ENCODE results near the gene ATP11B. TPM values are rescaled to one million over a fixed set of nuclear protein-coding genes. Genes with fewer than 3 reads are reported as not detected.

ATP11B gene
- total and polyA plus RNA-seq, 2 experiments from 2014 or later: 19.8 to 60.5 TPM

DNA sequence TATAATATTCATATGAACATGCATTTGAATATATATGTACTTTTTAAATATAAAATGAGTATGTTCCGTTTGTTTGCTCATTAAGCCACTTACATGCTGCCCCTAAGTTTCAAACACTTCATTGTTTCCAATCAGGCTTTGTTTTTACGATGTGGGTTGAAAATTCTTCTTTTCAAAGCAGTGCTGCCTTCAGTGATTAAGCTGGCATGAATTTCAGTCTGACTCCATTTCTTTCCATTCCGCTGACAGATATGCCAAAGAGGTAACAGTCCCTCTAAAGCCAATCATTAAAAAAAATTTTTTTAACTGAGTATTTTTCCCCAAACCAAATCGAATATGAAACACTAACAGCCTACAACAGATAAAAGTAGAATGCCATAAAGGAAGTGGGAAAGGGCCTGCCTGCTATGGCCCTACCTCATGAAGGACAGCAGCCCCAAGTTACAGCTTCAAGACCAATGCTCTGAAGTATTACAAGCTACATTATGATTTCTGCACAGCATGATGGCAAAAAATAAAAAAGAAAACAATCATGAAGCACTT is 147.0 kb downstream of the ATP11B start:
- no peaks in the 10 kb centered on the region for H4K20me1 ChIP-seq (ENCODE audit: insufficient read depth, poor library complexity, severe bottlenecking)
- no peaks in the 10 kb centered on the region for H3K9me2 ChIP-seq (replicated peaks; ENCODE audit: insufficient read depth)
- H3K4me3 ChIP-seq: no peak overlapping the region
- TF ChIP-seq, protein P1, sequence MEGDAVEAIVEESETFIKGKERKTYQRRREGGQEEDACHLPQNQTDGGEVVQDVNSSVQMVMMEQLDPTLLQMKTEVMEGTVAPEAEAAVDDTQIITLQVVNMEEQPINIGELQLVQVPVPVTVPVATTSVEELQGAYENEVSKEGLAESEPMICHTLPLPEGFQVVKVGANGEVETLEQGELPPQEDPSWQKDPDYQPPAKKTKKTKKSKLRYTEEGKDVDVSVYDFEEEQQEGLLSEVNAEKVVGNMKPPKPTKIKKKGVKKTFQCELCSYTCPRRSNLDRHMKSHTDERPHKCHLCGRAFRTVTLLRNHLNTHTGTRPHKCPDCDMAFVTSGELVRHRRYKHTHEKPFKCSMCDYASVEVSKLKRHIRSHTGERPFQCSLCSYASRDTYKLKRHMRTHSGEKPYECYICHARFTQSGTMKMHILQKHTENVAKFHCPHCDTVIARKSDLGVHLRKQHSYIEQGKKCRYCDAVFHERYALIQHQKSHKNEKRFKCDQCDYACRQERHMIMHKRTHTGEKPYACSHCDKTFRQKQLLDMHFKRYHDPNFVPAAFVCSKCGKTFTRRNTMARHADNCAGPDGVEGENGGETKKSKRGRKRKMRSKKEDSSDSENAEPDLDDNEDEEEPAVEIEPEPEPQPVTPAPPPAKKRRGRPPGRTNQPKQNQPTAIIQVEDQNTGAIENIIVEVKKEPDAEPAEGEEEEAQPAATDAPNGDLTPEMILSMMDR (IDR thresholded peaks at IDR 0.05; ENCODE audit: poor library complexity): no peak
- TF ChIP-seq EZH2phosphoT487 (IDR thresholded peaks at IDR 0.05; ENCODE audit: low read depth, severe bottlenecking, unreplicated experiment) (no peak), EZH2 (IDR thresholded peaks at IDR 0.05; ENCODE audit: borderline replicate concordance) (no peak)
- no peak overlapping the region for H3K27ac ChIP-seq
- H3K4me1 ChIP-seq (ENCODE audit: insufficient read depth): no peaks in the 10 kb centered on the region
- no peak for DNase-seq (ENCODE audit: low spot score)
- H3K4me2 ChIP-seq: no peak overlapping the region
- H3K79me2 ChIP-seq: no peaks in the 10 kb centered on the region
- H2AFZ ChIP-seq: no peak overlapping the region
- 83% methylated on average over 4 of the region's 4 CpGs for WGBS (ENCODE audit: low lambda C conversion rate, missing lambda C conversion rate)
- H3K36me3 ChIP-seq (replicated peaks; ENCODE audit: insufficient read depth, low read depth): no peaks in the 10 kb centered on the region
- no peaks in the 10 kb centered on the region for H3K9me3 ChIP-seq (ENCODE audit: low read depth)
- no peaks in the 10 kb centered on the region for H3K27me3 ChIP-seq

DNA sequence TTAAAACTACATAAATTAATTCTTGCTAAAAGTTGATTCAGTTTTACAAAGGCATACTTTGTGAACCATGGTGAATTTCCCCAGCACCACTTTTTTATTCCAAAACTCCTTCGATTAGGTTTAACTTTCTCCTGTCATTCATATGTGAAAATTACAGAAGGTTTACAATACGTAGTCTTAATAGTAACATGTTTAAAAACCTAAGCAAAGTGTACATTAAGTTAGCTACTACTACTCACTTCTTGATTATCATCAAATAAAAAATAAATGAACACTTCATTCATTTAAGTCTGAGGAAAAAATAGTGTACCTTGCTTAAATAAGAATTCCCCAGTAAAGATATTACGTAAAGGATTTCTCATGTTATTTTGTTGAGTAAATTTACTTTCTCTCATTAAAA is 148.4 kb downstream of the ATP11B start:
- no peak overlapping the region for H3K27ac ChIP-seq
- no peak overlapping the region for H2AFZ ChIP-seq
- H3K27me3 ChIP-seq: no peaks in the 10 kb centered on the region
- H3K36me3 ChIP-seq (replicated peaks; ENCODE audit: insufficient read depth, low read depth): no peaks in the 10 kb centered on the region
- DNase-seq (ENCODE audit: low spot score): no peak
- H3K4me3 ChIP-seq: no peak overlapping the region
- H3K4me1 ChIP-seq (ENCODE audit: insufficient read depth): no peaks in the 10 kb centered on the region
- no peaks in the 10 kb centered on the region for H3K79me2 ChIP-seq
- H3K4me2 ChIP-seq: no peak overlapping the region
- no peaks in the 10 kb centered on the region for H3K9me3 ChIP-seq (ENCODE audit: low read depth)
- H3K9me2 ChIP-seq (replicated peaks; ENCODE audit: insufficient read depth): no peaks in the 10 kb centered on the region
- no peak for TF ChIP-seq EZH2 (IDR thresholded peaks at IDR 0.05; ENCODE audit: borderline replicate concordance)
- no peak for TF ChIP-seq EZH2phosphoT487 (IDR thresholded peaks at IDR 0.05; ENCODE audit: low read depth, severe bottlenecking, unreplicated experiment)
- TF ChIP-seq, protein P1 (IDR thresholded peaks at IDR 0.05; ENCODE audit: poor library complexity): no peak
- 98% methylated on average over 3 of the region's 3 CpGs for WGBS (ENCODE audit: low lambda C conversion rate, missing lambda C conversion rate)
- H4K20me1 ChIP-seq (ENCODE audit: insufficient read depth, poor library complexity, severe bottlenecking): no peaks in the 10 kb centered on the region

DNA sequence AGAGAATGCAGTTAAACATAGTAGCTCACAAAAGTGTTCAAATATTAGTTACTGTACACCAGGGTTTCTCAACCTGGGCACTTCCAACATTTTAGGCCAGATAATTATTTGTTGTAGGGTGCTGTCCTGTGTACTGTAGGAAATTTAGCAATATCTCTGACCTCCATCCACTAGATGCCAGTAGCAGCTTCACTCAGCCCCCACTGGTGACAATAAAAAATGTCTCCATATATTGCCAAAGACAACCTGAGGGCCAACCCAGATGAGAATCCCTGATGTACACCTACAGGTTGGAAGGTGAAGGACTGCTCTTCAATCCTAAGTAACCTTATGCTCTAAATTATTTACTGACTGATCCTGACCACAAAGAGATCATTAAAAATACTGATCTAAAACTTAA is 154.6 kb downstream of the ATP11B start:
- H4K20me1 ChIP-seq (ENCODE audit: insufficient read depth, poor library complexity, severe bottlenecking): no peaks in the 10 kb centered on the region

More for the DNA sequence above, 154.6 kb downstream of the ATP11B start:
- no peaks in the 10 kb centered on the region for H3K27me3 ChIP-seq
- H3K4me1 ChIP-seq (ENCODE audit: insufficient read depth): no peaks in the 10 kb centered on the region
- no peaks in the 10 kb centered on the region for H3K36me3 ChIP-seq (replicated peaks; ENCODE audit: insufficient read depth, low read depth)
- H3K4me3 ChIP-seq: no peak overlapping the region
- TF ChIP-seq EZH2phosphoT487 (IDR thresholded peaks at IDR 0.05; ENCODE audit: low read depth, severe bottlenecking, unreplicated experiment) (no peak), EZH2 (IDR thresholded peaks at IDR 0.05; ENCODE audit: borderline replicate concordance) (no peak)
- TF ChIP-seq, protein P1 (IDR thresholded peaks at IDR 0.05; ENCODE audit: poor library complexity): no peak
- no peak overlapping the region for H2AFZ ChIP-seq
- no peak overlapping the region for H3K27ac ChIP-seq
- H3K79me2 ChIP-seq: no peaks in the 10 kb centered on the region
- H3K4me2 ChIP-seq: no peak overlapping the region
- H3K9me3 ChIP-seq (ENCODE audit: low read depth): no peaks in the 10 kb centered on the region
- no peak for DNase-seq (ENCODE audit: low spot score)
- no peaks in the 10 kb centered on the region for H3K9me2 ChIP-seq (replicated peaks; ENCODE audit: insufficient read depth)

All from hepatocyte (in vitro differentiated cells).